ENCODE data around the gene TNFSF10. TPM values are rescaled to one million over a fixed set of nuclear protein-coding genes. Genes with fewer than 3 reads are reported as not detected.
"Not testable (repeated sequence)": the region's sequence is repeated elsewhere in the genome, so short reads cannot be mapped to it uniquely, and the experiment has no call there.

The TNFSF10 gene
- total RNA-seq (10 to 100 TPM in 6 of 7 donors, 1 to 10 TPM in 1; 9.6 to 51.5 (median 12.7) TPM), polyA plus RNA-seq (10 to 100 TPM; 32.0 to 39.8 TPM)
- long read RNA-seq, donor 1, transcript TNFSF10-201 (5 exons, 1,953 nt), result major isoform, 14 of 15 reads
- long read RNA-seq, donor 1, partial matches to known transcripts, result 0 of 15 reads
- long read RNA-seq, donor 1, other reads (novel, unspliced or antisense), result 1 of 15 reads
- long read RNA-seq, donor 2, result 0 reads
- long read RNA-seq, donor 3, transcript TNFSF10-201 (5 exons, 1,953 nt), result major isoform, 5 of 5 reads
- long read RNA-seq, donor 3, partial matches to known transcripts, result 0 of 5 reads
- long read RNA-seq, donor 3, other reads (novel, unspliced or antisense), result 0 of 5 reads

- H3K4me3 ChIP-seq, result peak within 1 kb of the TSS; percentile 56
These were observed at the start of gene TNFSF10 for GRCh38 chr3:172522871-172523818. Gene TNFSF10, minus strand, starts transcription at chr3:172523430. Its CDS starts 46 bp downstream, at chr3:172523384.

DNA sequence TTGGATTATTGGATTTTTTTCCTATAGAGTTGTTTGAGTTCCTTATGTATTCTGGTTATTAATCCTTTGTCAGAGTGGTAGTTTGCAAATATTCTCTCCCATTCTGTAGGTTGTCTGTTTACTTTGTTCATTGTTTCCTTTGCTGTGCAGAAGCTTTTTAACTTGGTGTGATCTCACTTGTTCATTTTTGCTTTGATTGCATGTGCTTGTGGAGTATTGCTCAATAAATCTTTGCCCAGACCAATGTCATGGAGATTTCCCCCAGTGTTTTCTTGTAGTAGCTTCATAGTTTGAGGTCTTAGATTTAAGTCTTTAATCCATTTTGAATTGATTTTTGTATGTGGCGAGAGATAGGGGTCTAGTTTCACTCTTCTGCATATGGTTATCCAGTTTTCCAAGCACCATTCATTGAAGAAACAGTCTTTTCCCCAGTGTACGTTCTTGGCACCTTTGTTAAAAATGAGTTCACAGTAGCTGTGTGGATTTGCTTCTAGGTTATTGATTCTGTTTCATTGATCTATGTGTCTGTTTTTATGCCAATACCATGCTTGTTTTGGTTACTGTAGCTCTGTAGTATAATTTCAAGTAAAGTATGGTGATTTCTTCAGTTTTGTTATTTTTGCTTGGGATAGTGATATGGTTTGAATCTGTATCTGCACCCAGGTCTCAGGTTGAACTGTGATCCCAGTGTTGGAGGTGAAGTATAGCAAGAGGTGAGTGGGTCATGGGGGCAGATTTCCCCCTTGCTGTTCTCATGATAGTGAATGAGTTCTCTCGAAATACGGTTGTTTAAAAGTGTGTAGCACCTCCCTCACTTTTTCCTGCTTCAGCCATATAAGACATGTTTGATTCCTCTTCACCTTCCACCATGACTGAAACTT lies 46.1 kb upstream of the TNFSF10 start:
- intact Hi-C loops (cut with DNase I), result no loop called here
- no peaks in the 10 kb centered on the region for H3K36me3 ChIP-seq
- H3K4me1 ChIP-seq (ENCODE audit: insufficient read depth), result no peaks in the 10 kb centered on the region
- no peaks in the 10 kb centered on the region for H3K27me3 ChIP-seq
- TF ChIP-seq POLR2A (IDR thresholded peaks at IDR 0.05), result no peak
- TF ChIP-seq, protein P1, sequence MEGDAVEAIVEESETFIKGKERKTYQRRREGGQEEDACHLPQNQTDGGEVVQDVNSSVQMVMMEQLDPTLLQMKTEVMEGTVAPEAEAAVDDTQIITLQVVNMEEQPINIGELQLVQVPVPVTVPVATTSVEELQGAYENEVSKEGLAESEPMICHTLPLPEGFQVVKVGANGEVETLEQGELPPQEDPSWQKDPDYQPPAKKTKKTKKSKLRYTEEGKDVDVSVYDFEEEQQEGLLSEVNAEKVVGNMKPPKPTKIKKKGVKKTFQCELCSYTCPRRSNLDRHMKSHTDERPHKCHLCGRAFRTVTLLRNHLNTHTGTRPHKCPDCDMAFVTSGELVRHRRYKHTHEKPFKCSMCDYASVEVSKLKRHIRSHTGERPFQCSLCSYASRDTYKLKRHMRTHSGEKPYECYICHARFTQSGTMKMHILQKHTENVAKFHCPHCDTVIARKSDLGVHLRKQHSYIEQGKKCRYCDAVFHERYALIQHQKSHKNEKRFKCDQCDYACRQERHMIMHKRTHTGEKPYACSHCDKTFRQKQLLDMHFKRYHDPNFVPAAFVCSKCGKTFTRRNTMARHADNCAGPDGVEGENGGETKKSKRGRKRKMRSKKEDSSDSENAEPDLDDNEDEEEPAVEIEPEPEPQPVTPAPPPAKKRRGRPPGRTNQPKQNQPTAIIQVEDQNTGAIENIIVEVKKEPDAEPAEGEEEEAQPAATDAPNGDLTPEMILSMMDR (IDR thresholded peaks at IDR 0.05), result no peak
- no peak for TF ChIP-seq EP300 (IDR thresholded peaks at IDR 0.05)
- H3K9me3 ChIP-seq, result no peaks in the 10 kb centered on the region
- no peak overlapping the region for H3K27ac ChIP-seq
- no peak overlapping the region for H3K4me3 ChIP-seq
- WGBS, 3 donors, result 86 to 89% (median 89%) methylated on average over 4 of the region's 4 CpGs
- DNase-seq, result no peak

More at GRCh38 chr3:172522871-172523818, at the start of gene TNFSF10:
- H3K27me3 ChIP-seq, result no peaks in the 10 kb centered on the region
- 8 to 9% (median 9%) methylated on average over 9 of the region's 9 CpGs for WGBS, 3 donors
- H3K36me3 ChIP-seq, result no peaks in the 10 kb centered on the region
- intact Hi-C loops (cut with DNase I), result no loop called here
- no peaks in the 10 kb centered on the region for H3K9me3 ChIP-seq
- H3K4me1 ChIP-seq (ENCODE audit: insufficient read depth), result peaks cover 2% of the 10 kb centered on the region
- TF ChIP-seq EP300 (IDR thresholded peaks at IDR 0.05) (no peak), POLR2A (IDR thresholded peaks at IDR 0.05) (peak; percentile 34)
- H3K27ac ChIP-seq, result peak within 1 kb of the TSS; percentile 48 to 76
- peak; percentile 38 to 64 (median 46) for DNase-seq

- intact Hi-C loops (cut with DNase I), result no loop called here
- Histone ChIP-seq H3K36me3 (no peaks in the 10 kb centered on the region), H3K27ac (no peak overlapping the region), H3K4me1 (ENCODE audit: insufficient read depth) (no peaks in the 10 kb centered on the region), H3K9me3 (no peaks in the 10 kb centered on the region), H3K4me3 (no peak overlapping the region), H3K27me3 (no peaks in the 10 kb centered on the region)
- WGBS, 3 donors, result 90 to 96% (median 91%) methylated on average over 2 of the region's 2 CpGs
- TF ChIP-seq POLR2A (IDR thresholded peaks at IDR 0.05) (no peak), EP300 (IDR thresholded peaks at IDR 0.05) (no peak)
- no peak for DNase-seq
These were observed 45.5 kb upstream of the TNFSF10 start for GRCh38 chr3:172568701-172569100.

- WGBS, 3 donors, result 97 to 98% (median 98%) methylated on average over 2 of the region's 2 CpGs
- H3K27ac ChIP-seq; H3K27me3 ChIP-seq; H3K9me3 ChIP-seq; H3K36me3 ChIP-seq; H3K4me1 ChIP-seq (ENCODE audit: insufficient read depth); intact Hi-C loops (cut with DNase I); DNase-seq; H3K4me3 ChIP-seq: not testable (repeated sequence)
These were observed 43.6 kb upstream of the TNFSF10 start for GRCh38 chr3:172566785-172567184.

GRCh38 chr3:172564499-172564898 lies 41.3 kb upstream of the TNFSF10 start:
- 90 to 92% (median 92%) methylated on average over 5 of the region's 5 CpGs for WGBS, 3 donors
- no peak overlapping the region for H3K4me3 ChIP-seq
- intact Hi-C loops (cut with DNase I), result no loop called here
- H3K27ac ChIP-seq, result peak overlapping the region in 1 of 2 donors; percentile 81
- H3K4me1 ChIP-seq (ENCODE audit: insufficient read depth), result peaks cover 1% of the 10 kb centered on the region
- no peak for DNase-seq
- no peaks in the 10 kb centered on the region for H3K9me3 ChIP-seq
- TF ChIP-seq POLR2A (IDR thresholded peaks at IDR 0.05) (no peak), EP300 (IDR thresholded peaks at IDR 0.05) (no peak)
- TF ChIP-seq, protein P1 (IDR thresholded peaks at IDR 0.05), result no peak
- H3K27me3 ChIP-seq, result no peaks in the 10 kb centered on the region
- no peaks in the 10 kb centered on the region for H3K36me3 ChIP-seq
